MCF 10A (cell line): ENCODE data around the gene GKN2. TPM values are rescaled to one million over a fixed set of nuclear protein-coding genes. Genes with fewer than 3 reads are reported as not detected.

Source experiments
- BruUV-seq: library from RNA; stranded (reverse); fragments of 400-500 nt; replicated peaks from 2 replicates; lab custom pipeline; 2021; lab: Mats Ljungman, UMichigan
- CTCF ChIA-PET: fragments of 300-600 bp; sonication (Branson Sonifier 250); formaldehyde crosslinking; extraction: SDS; loops from one replicate; lab custom pipeline; 2021; ENCODE audit warnings: antibody characterized with exemption, inconsistent platforms; lab: Yijun Ruan, JAX
- POLR2A ChIA-PET: fragments of 300-600, 350-650 bp; sonication (Branson Sonifier 250); formaldehyde crosslinking; extraction: SDS; loops from one replicate; lab custom pipeline; 2020; ENCODE audit warnings: antibody characterized with exemption, inconsistent platforms; lab: Yijun Ruan, JAX
- DNase-seq: peaks from one replicate; pipeline ENCODE4 v3.0.0-alpha.2; 2018; ENCODE audit not compliant: unreplicated experiment
- H3K27ac Mint-ChIP-seq: one replicate; pipeline ENCODE4 v1.8.0; 2022; ENCODE audit warnings: mild to moderate bottlenecking, low read depth, mixed read lengths; ENCODE audit not compliant: unreplicated experiment
- H3K27me3 Mint-ChIP-seq: one replicate; pipeline ENCODE4 v1.8.0; 2022; ENCODE audit warnings: mixed read lengths; ENCODE audit not compliant: insufficient read depth, unreplicated experiment
- H3K36me3 Mint-ChIP-seq: one replicate; pipeline ENCODE4 v1.8.0; 2022; ENCODE audit warnings: mild to moderate bottlenecking, moderate library complexity, mixed read lengths; ENCODE audit not compliant: insufficient read depth, unreplicated experiment
- H3K4me1 Mint-ChIP-seq: one replicate; pipeline ENCODE4 v1.8.0; 2022; ENCODE audit warnings: mixed read lengths; ENCODE audit not compliant: insufficient read depth, unreplicated experiment
- H3K4me3 Mint-ChIP-seq: one replicate; pipeline ENCODE4 v1.8.0; 2022; ENCODE audit warnings: mild to moderate bottlenecking, moderate library complexity, mixed read lengths; ENCODE audit not compliant: unreplicated experiment
- H3K9me3 Mint-ChIP-seq: one replicate; pipeline ENCODE4 v1.8.0; 2022; ENCODE audit warnings: mixed read lengths; ENCODE audit not compliant: unreplicated experiment
- CTCF ChIP-seq: fragments of 200-600 bp; IDR thresholded peaks from one replicate; pipeline ENCODE4 v1.8.0; 2022; ENCODE audit warnings: antibody characterized with exemption, mild to moderate bottlenecking; ENCODE audit not compliant: unreplicated experiment
- intact Hi-C: fragments of 100-400 bp; cut with micrococcal nuclease; formaldehyde crosslinking; loops from 2 replicates; pipeline ENCODE4 v1.14.1; 2022
- total RNA-seq: library from RNA; stranded (reverse); gene quantifications from 2 replicates; pipeline ENCODE4 v1.2.3, GENCODE V29; 2022

The GKN2 gene
- total RNA-seq, 1 experiment from 2014 or later, result not detected

DNA sequence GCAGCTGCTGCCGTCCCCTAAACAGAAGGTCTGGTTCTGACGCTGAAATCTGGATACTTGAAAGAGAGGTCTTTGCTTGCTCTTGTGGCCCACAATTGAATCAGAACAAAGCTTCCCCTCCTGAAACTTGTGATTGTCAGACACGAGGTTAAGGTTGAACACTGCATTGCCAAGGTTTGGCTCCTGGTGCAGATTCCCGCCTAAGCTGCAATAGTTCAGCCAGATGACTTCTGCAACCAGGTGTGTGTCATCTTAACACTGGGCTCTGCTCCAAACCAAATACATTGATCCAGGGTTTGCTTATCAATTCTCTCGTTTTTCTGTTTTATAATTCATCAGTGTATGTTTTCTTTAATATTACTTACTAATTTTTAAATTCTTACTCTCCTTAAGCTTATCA lies 36.3 kb upstream of the GKN2 start:
- POLR2A ChIA-PET, result interaction anchor here (0.8 kb wide), 1 partner anchor 243 kb away, joined by 3 read pairs; no protein-coding TSS in a partner anchor
- CTCF ChIA-PET, result interaction anchor here (0.6 to 0.7 kb wide), 2 partner anchors 17 to 320 kb away, joined by 3 read pairs; no protein-coding TSS in a partner anchor
- no peaks in the 10 kb centered on the region for H3K36me3 Mint-ChIP-seq
- intact Hi-C loops, result no loop called here
- H3K27ac Mint-ChIP-seq, result no peak overlapping the region
- DNase-seq, result no peak
- H3K9me3 Mint-ChIP-seq, result no peaks in the 10 kb centered on the region
- BruUV-seq, result no TSS peak
- no peak for TF ChIP-seq CTCF
- H3K4me1 Mint-ChIP-seq, result no peaks in the 10 kb centered on the region
- H3K27me3 Mint-ChIP-seq, result peaks cover 19% of the 10 kb centered on the region
- H3K4me3 Mint-ChIP-seq, result no peak overlapping the region

GRCh38 chr2:68987021-68987503 lies 34.4 kb upstream of the GKN2 start:
- ChIA-PET CTCF (no interaction called here), POLR2A (no interaction called here)
- intact Hi-C loops, result no loop called here
- H3K9me3 Mint-ChIP-seq, result no peaks in the 10 kb centered on the region
- no peak overlapping the region for H3K27ac Mint-ChIP-seq
- no peak for DNase-seq
- no peak for TF ChIP-seq CTCF
- no peak overlapping the region for H3K4me3 Mint-ChIP-seq
- no TSS peak for BruUV-seq
- H3K36me3 Mint-ChIP-seq, result no peaks in the 10 kb centered on the region
- peaks cover 16% of the 10 kb centered on the region for H3K27me3 Mint-ChIP-seq
- no peaks in the 10 kb centered on the region for H3K4me1 Mint-ChIP-seq

DNA sequence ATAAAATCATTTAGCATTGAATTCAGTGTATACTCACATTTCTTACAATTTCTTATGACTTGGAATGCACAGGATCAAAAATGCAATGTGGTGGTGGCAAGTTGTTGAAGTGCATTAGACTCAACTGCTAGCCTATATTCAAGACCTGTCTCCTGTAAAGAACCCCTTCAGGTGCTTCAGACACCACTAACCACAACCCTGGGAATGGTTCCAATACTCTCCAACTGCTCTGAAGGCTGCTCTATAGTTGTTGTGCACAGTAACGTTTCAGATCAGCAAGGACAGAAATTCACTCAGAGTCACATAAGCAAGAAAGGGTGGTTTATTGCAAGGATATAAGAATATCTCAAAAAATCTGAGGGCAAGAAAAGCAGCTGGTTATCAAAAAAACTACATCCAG lies 28.3 kb upstream of the GKN2 start:
- Mint-ChIP-seq H3K36me3 (no peaks in the 10 kb centered on the region), H3K4me1 (no peaks in the 10 kb centered on the region), H3K4me3 (no peak overlapping the region), H3K9me3 (no peaks in the 10 kb centered on the region), H3K27ac (no peak overlapping the region), H3K27me3 (peaks cover 40% of the 10 kb centered on the region)
- POLR2A ChIA-PET, result interaction anchor here (0.7 kb wide), 1 partner anchor 393 kb away, joined by 3 read pairs; no protein-coding TSS in a partner anchor
- TF ChIP-seq CTCF, result no peak
- CTCF ChIA-PET, result no interaction called here
- no TSS peak for BruUV-seq
- DNase-seq, result no peak
- intact Hi-C loops, result no loop called here

DNA sequence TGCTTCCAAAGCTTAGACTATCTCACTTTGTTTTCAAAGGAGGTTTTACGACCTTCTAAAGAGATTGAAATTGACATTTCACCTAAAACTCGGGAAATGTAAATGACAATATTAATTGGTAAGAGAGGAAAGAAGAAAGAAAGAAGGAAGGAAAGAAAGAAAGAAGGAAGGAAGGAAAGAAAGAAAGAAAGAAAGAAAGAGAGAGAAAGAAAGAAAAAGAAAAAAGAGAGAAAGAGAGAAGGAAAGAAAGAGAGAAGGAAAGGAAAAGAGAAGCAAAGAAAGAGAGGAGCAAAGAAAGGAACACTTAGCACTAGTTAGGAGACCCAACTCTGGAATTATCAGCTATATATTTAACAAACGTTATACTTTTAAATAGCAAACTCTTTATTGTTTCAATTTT lies 25.4 kb upstream of the GKN2 start:
- BruUV-seq, result no TSS peak
- Mint-ChIP-seq H3K36me3 (no peaks in the 10 kb centered on the region), H3K4me3 (no peak overlapping the region), H3K27me3 (peaks cover 27% of the 10 kb centered on the region), H3K9me3 (no peaks in the 10 kb centered on the region), H3K4me1 (no peaks in the 10 kb centered on the region), H3K27ac (no peak overlapping the region)
- DNase-seq, result no peak
- intact Hi-C loops, result no loop called here
- ChIA-PET CTCF (interaction anchor here (0.6 kb wide), 1 partner anchor 35 kb away, joined by 3 read pairs; no protein-coding TSS in a partner anchor), POLR2A (interaction anchor here (0.9 kb wide), 1 partner anchor 11 kb away, joined by 3 read pairs; no protein-coding TSS in a partner anchor)
- TF ChIP-seq CTCF, result no peak
